EL (cell line): ENCODE measurements around the gene POLN.
A peak's percentile ranks its signal among the peaks of the same experiment; 100 is the strongest.
"Not testable (repeated sequence)": the region's sequence is repeated elsewhere in the genome, so short reads cannot be mapped to it uniquely, and the experiment has no call there.

ENCODE experiments used
- DNase-seq: peaks from one replicate; pipeline ENCODE4 v3.0.0-alpha.2; 2016

POLN gene

GRCh38 chr4:2250357-2251072, 8.6 kb upstream of the POLN start:
- DNase-seq = no peak

- no peak for DNase-seq
Measured at GRCh38 chr4:2249526-2250356, 7.8 kb upstream of the POLN start.

GRCh38 chr4:2248821-2249261, 6.9 kb upstream of the POLN start:
- no peak for DNase-seq

GRCh38 chr4:2248044-2248780, 6.3 kb upstream of the POLN start:
- DNase-seq = no peak

- DNase-seq = no peak
Measured at GRCh38 chr4:2247128-2248043, 5.5 kb upstream of the POLN start.

GRCh38 chr4:2246384-2247127, 4.6 kb upstream of the POLN start:
- no peak for DNase-seq

GRCh38 chr4:2245787-2246275, 3.9 kb upstream of the POLN start:
- no peak for DNase-seq

- no peak for DNase-seq
Measured at GRCh38 chr4:2245057-2245786, 3.3 kb upstream of the POLN start.

- peak; percentile 49 for DNase-seq
Measured at GRCh38 chr4:2243681-2244380, 1.9 kb upstream of the POLN start.

GRCh38 chr4:2241003-2241402, 918 bp downstream of the POLN start:
- no peak for DNase-seq

- DNase-seq = no peak
Measured at GRCh38 chr4:2236944-2237666, 4.8 kb downstream of the POLN start.

- DNase-seq = no peak
Measured at GRCh38 chr4:2231082-2231481, 10.8 kb downstream of the POLN start.

GRCh38 chr4:2226261-2226660, 15.7 kb downstream of the POLN start:
- DNase-seq = no peak

GRCh38 chr4:2222838-2223237, 19.1 kb downstream of the POLN start:
- no peak for DNase-seq

GRCh38 chr4:2221378-2221777, 20.5 kb downstream of the POLN start:
- DNase-seq = not testable (repeated sequence)

GRCh38 chr4:2220016-2220630, 21.8 kb downstream of the POLN start:
- peak; percentile 69 for DNase-seq

- DNase-seq = no peak
Measured at GRCh38 chr4:2219233-2219760, 22.6 kb downstream of the POLN start.

GRCh38 chr4:2218436-2218835, 23.5 kb downstream of the POLN start:
- DNase-seq = no peak

- DNase-seq = peak; percentile 29
Measured at GRCh38 chr4:2217726-2218125, 24.2 kb downstream of the POLN start.
